MG63 (cell line): ENCODE measurements around the gene UXS1. TPM values are rescaled to one million over a fixed set of nuclear protein-coding genes. Genes with fewer than 3 reads are reported as not detected.

Experiments used
- DNase-seq: peaks from one replicate; pipeline ENCODE4 v3.0.0-alpha.2; 2020
- H3K27me3 ChIP-seq: fragments of 250-450 bp; sonication (Bioruptor Pico); 2 replicates; pipeline ENCODE4 v1.5.1; 2020; ENCODE audit warnings: mild to moderate bottlenecking, moderate library complexity
- H3K36me3 ChIP-seq: fragments of 250-450 bp; sonication (Bioruptor Pico); 2 replicates; pipeline ENCODE4 v1.5.1; 2020; ENCODE audit warnings: mild to moderate bottlenecking, moderate library complexity
- H3K4me3 ChIP-seq: fragments of 250-450 bp; sonication (Bioruptor Pico); 2 replicates; pipeline ENCODE4 v1.5.1; 2020; ENCODE audit warnings: mild to moderate bottlenecking, moderate library complexity
- H3K9me3 ChIP-seq: fragments of 250-450 bp; sonication (Bioruptor Pico); 2 replicates; pipeline ENCODE4 v1.5.1; 2020; ENCODE audit warnings: mild to moderate bottlenecking, moderate library complexity
- total RNA-seq: library from RNA; depleted of rRNA; stranded (reverse); fragments of >200 nt; shearing (Covaris generic); gene quantifications from 2 replicates; pipeline ENCODE4 v1.2.3, GENCODE V29; 2014; ENCODE audit warnings: low replicate concordance

Gene UXS1
- total RNA-seq, 1 experiment from 2014 or later = 18.9 TPM

- H3K27me3 ChIP-seq = no peaks in the 10 kb centered on the region
- H3K4me3 ChIP-seq = no peak overlapping the region
- H3K36me3 ChIP-seq = no peaks in the 10 kb centered on the region; the same call in 1 of the 2 replicates
- H3K9me3 ChIP-seq = no peaks in the 10 kb centered on the region
- no peak for DNase-seq
Measured at GRCh38 chr2:106113361-106113966, 80.6 kb downstream of the UXS1 start.

- no peaks in the 10 kb centered on the region for H3K9me3 ChIP-seq
- H3K4me3 ChIP-seq = no peak overlapping the region
- no peaks in the 10 kb centered on the region for H3K27me3 ChIP-seq
- DNase-seq = no peak
- H3K36me3 ChIP-seq = no peaks in the 10 kb centered on the region; the same call in 1 of the 2 replicates
Measured at GRCh38 chr2:106111882-106112571, 82.1 kb downstream of the UXS1 start.

- DNase-seq = no peak
- no peaks in the 10 kb centered on the region for H3K9me3 ChIP-seq
- H3K4me3 ChIP-seq = no peak overlapping the region
- no peaks in the 10 kb centered on the region for H3K36me3 ChIP-seq
- H3K27me3 ChIP-seq = no peaks in the 10 kb centered on the region
Measured at GRCh38 chr2:106109675-106110424, 84.3 kb downstream of the UXS1 start.

GRCh38 chr2:106108791-106109190, 85.3 kb downstream of the UXS1 start:
- no peaks in the 10 kb centered on the region for H3K27me3 ChIP-seq

GRCh38 chr2:106108351-106108750, 85.8 kb downstream of the UXS1 start:
- no peak for DNase-seq
- H3K9me3 ChIP-seq = no peaks in the 10 kb centered on the region
- H3K27me3 ChIP-seq = no peaks in the 10 kb centered on the region
- H3K4me3 ChIP-seq = no peak overlapping the region
- H3K36me3 ChIP-seq = no peaks in the 10 kb centered on the region

More at GRCh38 chr2:106108791-106109190, 85.3 kb downstream of the UXS1 start:
- DNase-seq = no peak
- no peaks in the 10 kb centered on the region for H3K9me3 ChIP-seq
- no peak overlapping the region for H3K4me3 ChIP-seq
- H3K36me3 ChIP-seq = no peaks in the 10 kb centered on the region

GRCh38 chr2:106107509-106108131, 86.5 kb downstream of the UXS1 start:
- Histone ChIP-seq H3K27me3 (no peaks in the 10 kb centered on the region), H3K4me3 (no peak overlapping the region), H3K9me3 (no peaks in the 10 kb centered on the region), H3K36me3 (no peaks in the 10 kb centered on the region)
- no peak for DNase-seq

- Histone ChIP-seq H3K9me3 (no peaks in the 10 kb centered on the region), H3K36me3 (no peaks in the 10 kb centered on the region), H3K4me3 (no peak overlapping the region), H3K27me3 (no peaks in the 10 kb centered on the region)
- no peak for DNase-seq
Measured at GRCh38 chr2:106106622-106107508, 87.2 kb downstream of the UXS1 start.

- H3K4me3 ChIP-seq = no peak overlapping the region
Measured at GRCh38 chr2:106105151-106105922, 88.8 kb downstream of the UXS1 start.

GRCh38 chr2:106104332-106105062, 89.6 kb downstream of the UXS1 start:
- H3K27me3 ChIP-seq = no peaks in the 10 kb centered on the region
- peak; percentile 30 for DNase-seq
- H3K4me3 ChIP-seq = no peak overlapping the region
- no peaks in the 10 kb centered on the region; the same call in 1 of the 2 replicates for H3K36me3 ChIP-seq
- H3K9me3 ChIP-seq = no peaks in the 10 kb centered on the region

More at GRCh38 chr2:106105151-106105922, 88.8 kb downstream of the UXS1 start:
- Histone ChIP-seq H3K36me3 (no peaks in the 10 kb centered on the region; the same call in 1 of the 2 replicates), H3K27me3 (no peaks in the 10 kb centered on the region), H3K9me3 (no peaks in the 10 kb centered on the region)
- no peak for DNase-seq

- no peaks in the 10 kb centered on the region for H3K9me3 ChIP-seq
- H3K4me3 ChIP-seq = no peak overlapping the region
- DNase-seq = no peak
- H3K36me3 ChIP-seq = no peaks in the 10 kb centered on the region; the same call in 1 of the 2 replicates
- no peaks in the 10 kb centered on the region for H3K27me3 ChIP-seq
Measured at GRCh38 chr2:106099691-106100090, 94.4 kb downstream of the UXS1 start.

- no peaks in the 10 kb centered on the region for H3K27me3 ChIP-seq
- no peaks in the 10 kb centered on the region; the same call in 1 of the 2 replicates for H3K36me3 ChIP-seq
- no peak overlapping the region for H3K4me3 ChIP-seq
- H3K9me3 ChIP-seq = no peaks in the 10 kb centered on the region
- DNase-seq = no peak
Measured at GRCh38 chr2:106098664-106099063, 95.4 kb downstream of the UXS1 start.

GRCh38 chr2:106098081-106098480, 96.0 kb downstream of the UXS1 start:
- H3K9me3 ChIP-seq = no peaks in the 10 kb centered on the region
- H3K27me3 ChIP-seq = no peaks in the 10 kb centered on the region
- DNase-seq = no peak
- no peak overlapping the region for H3K4me3 ChIP-seq
- no peaks in the 10 kb centered on the region; the same call in none of the 2 replicates for H3K36me3 ChIP-seq

GRCh38 chr2:106097038-106098000, 96.8 kb downstream of the UXS1 start:
- no peak for DNase-seq
- H3K27me3 ChIP-seq = no peaks in the 10 kb centered on the region
- no peaks in the 10 kb centered on the region for H3K9me3 ChIP-seq
- H3K4me3 ChIP-seq = no peak overlapping the region
- H3K36me3 ChIP-seq = no peaks in the 10 kb centered on the region; the same call in none of the 2 replicates
